ENCODE measurements around the gene ARHGAP19. TPM values are rescaled to one million over a fixed set of nuclear protein-coding genes. Genes with fewer than 3 reads are reported as not detected.
A peak's percentile ranks its signal among the peaks of the same experiment; 100 is the strongest.
"Not testable (repeated sequence)": the region's sequence is repeated elsewhere in the genome, so short reads cannot be mapped to it uniquely, and the experiment has no call there.

The ARHGAP19 gene
- total RNA-seq, 5 donors from 2014 or later (not counting 1 experiment from before 2014, with no cell fraction given): 11.0 to 18.9 (median 15.0) TPM

DNA sequence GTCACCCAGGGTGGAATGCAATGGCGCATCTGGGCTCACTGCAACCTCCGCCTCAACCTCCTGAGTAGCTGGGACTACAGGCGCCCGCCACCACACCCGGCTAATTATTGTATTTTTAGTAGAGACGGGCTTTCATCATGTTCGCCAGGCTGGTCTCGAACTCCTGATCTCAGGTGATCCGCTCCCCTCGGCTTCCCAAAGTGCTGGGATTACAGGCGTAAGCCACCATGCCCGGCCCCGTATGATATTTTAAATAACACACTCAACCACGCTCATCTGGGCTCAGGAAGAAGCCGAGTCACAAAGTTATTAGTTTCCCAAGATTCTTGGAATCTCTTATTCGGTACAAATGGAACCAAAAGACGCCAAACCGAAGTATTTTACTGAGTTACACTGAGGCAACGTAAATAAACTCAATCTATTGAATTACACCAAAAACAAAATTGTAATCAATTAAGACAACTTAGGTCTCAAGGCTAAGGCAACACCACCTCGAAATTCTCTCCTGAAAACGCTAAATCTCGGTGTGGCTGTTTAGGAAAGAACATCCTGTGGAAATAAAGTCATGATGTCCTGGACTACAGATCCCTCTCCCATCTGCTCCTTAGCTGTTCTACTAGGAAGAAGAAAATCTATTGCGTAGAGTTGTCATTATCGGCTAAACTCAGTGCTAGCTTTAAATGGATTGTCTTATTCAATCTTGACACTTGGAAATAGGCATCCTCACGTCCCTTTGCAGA, 910 bp downstream of the ARHGAP19 start:
- ChIA-PET CTCF (interaction anchor here (0.5 to 1.2 kb wide), 4 partner anchors 10 to 748 kb away, joined by 3 to 8 read pairs (median 3); no protein-coding TSS in a partner anchor), POLR2A (interaction anchor here in 1 of 2 donors (0.5 to 0.6 kb wide), 2 partner anchors 139 to 195 kb away, joined by 3 to 9 read pairs; no protein-coding TSS in a partner anchor)
- DNase-seq (no peak), ATAC-seq (replicated peaks in 1 of 4) (peak in 2 of 4 experiments; percentile 0 to 1)
- Histone ChIP-seq H3K4me3 (ENCODE audit: control insufficient read depth in 1 of 2, extremely low read depth in 1 of 2, low read length in 1 of 2) (peak overlapping the region; percentile 93 to 96), H3K9me3 (no peaks in the 10 kb centered on the region), H3K27me3 (replicated peaks in 1 of 2; ENCODE audit: control insufficient read depth in 2 of 2, extremely low read depth in 1 of 2, insufficient read depth in 2 of 2, low read length in 1 of 2) (peaks cover 0 to 9% of the 10 kb centered on the region in 2 experiments), H3K27ac (ENCODE audit: low read length) (peak overlapping the region; percentile 50), H3K36me3 (ENCODE audit: control insufficient read depth in 2 of 2, extremely low read depth in 1 of 2, insufficient read depth in 1 of 2, low read length in 1 of 2) (peaks cover 0 to 12% of the 10 kb centered on the region in 2 donors), H3K4me1 (ENCODE audit: control insufficient read depth in 1 of 2, extremely low read depth in 1 of 2, insufficient read depth in 2 of 2, low read length in 2 of 2) (peaks cover 3 to 10% of the 10 kb centered on the region in 2 experiments)
- peaks cover 22 to 28% (median 22%) of the 10 kb centered on the region in 3 donors for H3K4me1 Mint-ChIP-seq
- no peaks in the 10 kb centered on the region for H3K9me3 Mint-ChIP-seq
- 74% methylated on average over 13 of the region's 25 CpGs for WGBS (ENCODE audit: insufficient coverage)
- H3K27me3 Mint-ChIP-seq: no peaks in the 10 kb centered on the region
- peak overlapping the region; percentile 64 to 85 for H3K27ac Mint-ChIP-seq
- H3K36me3 Mint-ChIP-seq: peaks cover 3% of the 10 kb centered on the region
- peak overlapping the region; percentile 84 to 97 (median 89) for H3K4me3 Mint-ChIP-seq

DNA sequence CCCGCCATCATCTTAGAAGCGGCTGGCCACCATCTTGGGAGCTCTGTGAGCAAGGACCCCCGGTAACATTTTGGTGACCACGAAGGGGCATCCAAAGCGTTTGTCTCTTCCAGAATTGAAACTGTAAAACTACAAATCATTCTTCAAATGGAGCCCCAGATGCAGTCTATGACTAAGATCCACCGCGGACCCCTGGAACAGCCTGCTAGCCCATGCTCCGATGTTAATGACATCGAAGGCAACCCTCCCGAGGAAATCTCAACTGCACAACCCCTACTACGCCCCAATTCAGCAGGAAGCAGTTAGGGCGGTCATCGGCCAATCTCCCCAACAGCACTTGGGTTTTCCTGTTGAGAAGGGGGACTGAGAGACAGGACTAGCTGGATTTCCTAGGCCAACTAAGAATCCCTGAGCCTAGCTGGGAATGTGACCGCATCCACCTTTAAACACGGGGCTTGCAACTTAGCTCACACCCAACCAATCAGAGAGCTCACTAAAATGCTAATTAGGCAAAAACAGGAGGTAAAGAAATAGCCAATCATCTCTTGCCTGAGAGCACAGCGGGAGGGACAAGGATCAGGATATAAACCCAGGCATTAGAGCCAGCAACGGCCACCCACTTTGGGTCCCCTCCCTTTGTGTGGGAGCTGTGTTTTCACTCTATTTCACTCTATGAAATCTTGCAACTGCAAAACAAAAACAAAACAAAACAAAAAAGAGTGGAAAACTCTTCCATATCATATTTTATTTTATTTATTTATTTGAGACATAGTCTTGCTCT, 1.7 kb downstream of the ARHGAP19 start:
- H3K9me3 Mint-ChIP-seq; H3K27ac ChIP-seq (ENCODE audit: low read length); DNase-seq; H3K27me3 ChIP-seq (replicated peaks in 1 of 2; ENCODE audit: control insufficient read depth in 2 of 2, extremely low read depth in 1 of 2, insufficient read depth in 2 of 2, low read length in 1 of 2); ATAC-seq (replicated peaks in 1 of 4); H3K4me1 ChIP-seq (ENCODE audit: control insufficient read depth in 1 of 2, extremely low read depth in 1 of 2, insufficient read depth in 2 of 2, low read length in 2 of 2); H3K27me3 Mint-ChIP-seq; H3K36me3 Mint-ChIP-seq; CTCF ChIA-PET; H3K27ac Mint-ChIP-seq; H3K9me3 ChIP-seq; H3K4me3 ChIP-seq (ENCODE audit: control insufficient read depth in 1 of 2, extremely low read depth in 1 of 2, low read length in 1 of 2): not testable (repeated sequence)
- 100% methylated on average over 5 of the region's 17 CpGs for WGBS (ENCODE audit: insufficient coverage)
- peaks cover 22 to 28% (median 23%) of the 10 kb centered on the region in 3 donors for H3K4me1 Mint-ChIP-seq
- POLR2A ChIA-PET: interaction anchor here in 1 of 2 donors (0.6 kb wide), 1 partner anchor 196 kb away, joined by 3 read pairs; no protein-coding TSS in a partner anchor
- H3K4me3 Mint-ChIP-seq: peak overlapping the region; percentile 84 to 97 (median 89)
- peaks cover 0 to 14% of the 10 kb centered on the region in 2 donors for H3K36me3 ChIP-seq (ENCODE audit: control insufficient read depth in 2 of 2, extremely low read depth in 1 of 2, insufficient read depth in 1 of 2, low read length in 1 of 2)

GRCh38 chr10:97290076-97290475, 2.4 kb downstream of the ARHGAP19 start:
- H3K27me3 ChIP-seq (replicated peaks in 1 of 2; ENCODE audit: control insufficient read depth in 2 of 2, extremely low read depth in 1 of 2, insufficient read depth in 2 of 2, low read length in 1 of 2); H3K4me1 ChIP-seq (ENCODE audit: control insufficient read depth in 1 of 2, extremely low read depth in 1 of 2, insufficient read depth in 2 of 2, low read length in 2 of 2); CTCF ChIA-PET; ATAC-seq (replicated peaks in 1 of 4); H3K4me3 Mint-ChIP-seq; DNase-seq; H3K27me3 Mint-ChIP-seq; H3K4me3 ChIP-seq (ENCODE audit: control insufficient read depth in 1 of 2, extremely low read depth in 1 of 2, low read length in 1 of 2); H3K9me3 Mint-ChIP-seq; H3K27ac Mint-ChIP-seq; H3K36me3 Mint-ChIP-seq; H3K9me3 ChIP-seq; H3K27ac ChIP-seq (ENCODE audit: low read length): not testable (repeated sequence)
- POLR2A ChIA-PET: interaction anchor here in 1 of 2 donors (0.7 kb wide), 1 partner anchor 350 kb away, joined by 7 read pairs; no protein-coding TSS in a partner anchor
- 97% methylated on average over 11 of the region's 13 CpGs for WGBS (ENCODE audit: insufficient coverage)
- H3K36me3 ChIP-seq (ENCODE audit: control insufficient read depth in 2 of 2, extremely low read depth in 1 of 2, insufficient read depth in 1 of 2, low read length in 1 of 2): peaks cover 0 to 14% of the 10 kb centered on the region in 2 donors
- H3K4me1 Mint-ChIP-seq: peaks cover 22 to 28% (median 25%) of the 10 kb centered on the region in 3 donors

GRCh38 chr10:97280783-97281182, 11.7 kb downstream of the ARHGAP19 start:
- H3K27ac Mint-ChIP-seq: no peak overlapping the region
- WGBS (ENCODE audit: insufficient coverage): 93% methylated on average over 2 of the region's 3 CpGs
- POLR2A ChIA-PET: interaction anchor here in 1 of 2 donors (0.6 kb wide), 1 partner anchor 31 kb away, joined by 4 read pairs; no protein-coding TSS in a partner anchor

GRCh38 chr10:97279121-97279815, 13.2 kb downstream of the ARHGAP19 start:
- Mint-ChIP-seq H3K9me3 (no peaks in the 10 kb centered on the region), H3K4me3 (no peak overlapping the region), H3K27me3 (no peaks in the 10 kb centered on the region), H3K36me3 (no peaks in the 10 kb centered on the region), H3K27ac (peak overlapping the region; percentile 8 to 11), H3K4me1 (peaks cover 9% of the 10 kb centered on the region in 3 donors)
- peaks cover 0 to 2% of the 10 kb centered on the region in 2 donors for H3K36me3 ChIP-seq (ENCODE audit: control insufficient read depth in 2 of 2, extremely low read depth in 1 of 2, insufficient read depth in 1 of 2, low read length in 1 of 2)
- H3K4me3 ChIP-seq (ENCODE audit: control insufficient read depth in 1 of 2, extremely low read depth in 1 of 2, low read length in 1 of 2): no peak overlapping the region
- WGBS (ENCODE audit: insufficient coverage): 100% methylated on average over 3 of the region's 9 CpGs
- ChIA-PET POLR2A (interaction anchor here (0.6 to 0.7 kb wide), 2 partner anchors 30 to 53 kb away, joined by 4 to 7 read pairs; no protein-coding TSS in a partner anchor), CTCF (interaction anchor here (0.6 to 2.9 kb wide), 18 partner anchors 11 to 206 kb away, joined by 3 to 20 read pairs (median 6); partner anchors contain the start of genes FRAT1 (in 1 of the 2), FRAT2 (in 1 of the 2) and RRP12 (in 1 of the 2))
- ATAC-seq (replicated peaks in 1 of 4) (no peak), DNase-seq (no peak)
- no peaks in the 10 kb centered on the region for H3K4me1 ChIP-seq (ENCODE audit: control insufficient read depth in 1 of 2, extremely low read depth in 1 of 2, insufficient read depth in 2 of 2, low read length in 2 of 2)
- H3K27ac ChIP-seq (ENCODE audit: low read length): no peak overlapping the region
- no peaks in the 10 kb centered on the region for H3K9me3 ChIP-seq
- no peaks in the 10 kb centered on the region for H3K27me3 ChIP-seq (replicated peaks in 1 of 2; ENCODE audit: control insufficient read depth in 2 of 2, extremely low read depth in 1 of 2, insufficient read depth in 2 of 2, low read length in 1 of 2)

More at GRCh38 chr10:97280783-97281182, 11.7 kb downstream of the ARHGAP19 start:
- DNase-seq (no peak), ATAC-seq (replicated peaks in 1 of 4) (no peak)
- no peaks in the 10 kb centered on the region for H3K4me1 ChIP-seq (ENCODE audit: control insufficient read depth in 1 of 2, extremely low read depth in 1 of 2, insufficient read depth in 2 of 2, low read length in 2 of 2)
- H3K27ac ChIP-seq (ENCODE audit: low read length): no peak overlapping the region
- peaks cover 0 to 5% of the 10 kb centered on the region in 2 donors for H3K36me3 ChIP-seq (ENCODE audit: control insufficient read depth in 2 of 2, extremely low read depth in 1 of 2, insufficient read depth in 1 of 2, low read length in 1 of 2)
- no peaks in the 10 kb centered on the region for H3K27me3 ChIP-seq (replicated peaks in 1 of 2; ENCODE audit: control insufficient read depth in 2 of 2, extremely low read depth in 1 of 2, insufficient read depth in 2 of 2, low read length in 1 of 2)
- Mint-ChIP-seq H3K4me3 (no peak overlapping the region), H3K9me3 (no peaks in the 10 kb centered on the region), H3K4me1 (peaks cover 9 to 11% (median 9%) of the 10 kb centered on the region in 3 donors), H3K27me3 (no peaks in the 10 kb centered on the region), H3K36me3 (no peaks in the 10 kb centered on the region)
- CTCF ChIA-PET: interaction anchor here (1.1 to 2.9 kb wide), 3 partner anchors 10 to 78 kb away, joined by 3 to 20 read pairs (median 3); no protein-coding TSS in a partner anchor
- no peaks in the 10 kb centered on the region for H3K9me3 ChIP-seq
- no peak overlapping the region for H3K4me3 ChIP-seq (ENCODE audit: control insufficient read depth in 1 of 2, extremely low read depth in 1 of 2, low read length in 1 of 2)
